GM23248 (cell line): ENCODE results near the gene RUFY3. TPM values are rescaled to one million over a fixed set of nuclear protein-coding genes. Genes with fewer than 3 reads are reported as not detected.
A peak's percentile ranks its signal among the peaks of the same experiment; 100 is the strongest.
"Not testable (repeated sequence)": the region's sequence is repeated elsewhere in the genome, so short reads cannot be mapped to it uniquely, and the experiment has no call there.

Source experiments
- DNase-seq: peaks from one replicate; pipeline ENCODE4 v3.0.0-alpha.2; 2015
- H2AFZ ChIP-seq: fragments of 200-600 bp; sonication (generic); 2 replicates; pipeline ENCODE4 v1.6.1; 2016; ENCODE audit warnings: antibody characterized with exemption
- H3F3A ChIP-seq: fragments of 200-600 bp; sonication (generic); 2 replicates; pipeline ENCODE4 v1.6.1; 2016; ENCODE audit warnings: mild to moderate bottlenecking, antibody characterized with exemption, mixed run types; ENCODE audit not compliant: insufficient read depth
- H3K27ac ChIP-seq: fragments of 200-600 bp; sonication (generic); 2 replicates; pipeline ENCODE4 v1.5.1; 2016; ENCODE audit warnings: mild to moderate bottlenecking
- H3K27me3 ChIP-seq: fragments of 200-600 bp; sonication (generic); replicated peaks from 2 replicates; pipeline ENCODE4 v1.6.1; 2016; ENCODE audit warnings: mild to moderate bottlenecking; ENCODE audit not compliant: insufficient read depth
- H3K36me3 ChIP-seq: fragments of 200-600 bp; sonication (generic); 2 replicates; pipeline ENCODE4 v1.6.1; 2016; ENCODE audit warnings: low read depth, mild to moderate bottlenecking
- H3K4me1 ChIP-seq: fragments of 200-600 bp; sonication (generic); 2 replicates; pipeline ENCODE4 v1.6.1; 2016; ENCODE audit warnings: mild to moderate bottlenecking; ENCODE audit not compliant: insufficient read depth
- H3K4me2 ChIP-seq: fragments of 200-600 bp; sonication (generic); one replicate; pipeline ENCODE4 v1.6.1; 2016; ENCODE audit warnings: mild to moderate bottlenecking; ENCODE audit not compliant: unreplicated experiment
- H3K4me3 ChIP-seq: fragments of 200-600 bp; sonication (generic); 2 replicates; pipeline ENCODE4 v1.5.1; 2016; ENCODE audit warnings: mild to moderate bottlenecking
- H3K79me2 ChIP-seq: fragments of 200-600 bp; sonication (generic); 2 replicates; pipeline ENCODE4 v1.6.1; 2016; ENCODE audit warnings: mild to moderate bottlenecking; ENCODE audit not compliant: insufficient read depth
- H3K9ac ChIP-seq: fragments of 200-600 bp; sonication (generic); 2 replicates; pipeline ENCODE4 v1.6.1; 2016; ENCODE audit warnings: mild to moderate bottlenecking
- H3K9me2 ChIP-seq: fragments of 200-600 bp; sonication (generic); 2 replicates; pipeline ENCODE4 v1.6.1; 2016; ENCODE audit warnings: mixed run types, mild to moderate bottlenecking, moderate library complexity; ENCODE audit not compliant: insufficient read depth
- H3K9me3 ChIP-seq: fragments of 200-600 bp; sonication (generic); one replicate; pipeline ENCODE4 v1.6.1; 2017; ENCODE audit warnings: low read depth
- H4K20me1 ChIP-seq: fragments of 200-600 bp; sonication (generic); 2 replicates; pipeline ENCODE4 v1.6.0; 2016; ENCODE audit not compliant: insufficient read depth
- EZH2 ChIP-seq: fragments of 200-600 bp; sonication (generic); IDR thresholded peaks from 2 replicates; pipeline ENCODE4 v1.6.1; 2018; ENCODE audit warnings: antibody characterized with exemption, mild to moderate bottlenecking; ENCODE audit not compliant: insufficient read depth, poor library complexity, severe bottlenecking
- EZH2phosphoT487 ChIP-seq: fragments of 200-600 bp; sonication (generic); IDR thresholded peaks from 2 replicates; pipeline ENCODE4 v1.6.1; 2018; ENCODE audit warnings: antibody characterized with exemption, moderate library complexity, mild to moderate bottlenecking, low read depth; ENCODE audit not compliant: insufficient read depth
- WGBS, 2 experiments: methylation state at CpG; one replicate each; pipeline ENCODE4 v1.1.6; 2015 to 2017; ENCODE audit warnings: low lambda C conversion rate in 2 of 2, low coverage in 1 of 2; ENCODE audit errors: missing lambda C conversion rate in 2 of 2; 5-methylcytosine and 5-hydroxymethylcytosine counted together
- in situ Hi-C: fragments of 300-500 bp; cut with MboI; formaldehyde crosslinking; loops from 2 replicates; pipeline ENCODE4 v1.15.0; 2020
- polyA plus RNA-seq: library from polyadenylated mRNA; unstranded; fragments of >200 nt; fragmentation: Nextera tagmentation; extraction: Ambion mirVana; gene quantifications from 2 replicates; pipeline ENCODE4 v1.2.1, GENCODE V29; 2016
- total RNA-seq: library from RNA; depleted of rRNA; stranded (reverse); fragments of >200 nt; shearing (Covaris generic); gene quantifications from 2 replicates; pipeline ENCODE4 v1.2.3, GENCODE V29; 2014

Gene RUFY3
- total and polyA plus RNA-seq, 2 experiments from 2014 or later = 13.5 to 24.0 TPM

GRCh38 chr4:70768301-70768948 is 46.7 kb downstream of the RUFY3 start:
- no peak overlapping the region for H3K4me3 ChIP-seq
- H3K27ac ChIP-seq = 0 out of 2 replicates have a peak overlapping the region, but pooled peaks have one; percentile 29
- H2AFZ ChIP-seq = no peak overlapping the region
- no peaks in the 10 kb centered on the region for H4K20me1 ChIP-seq
- TF ChIP-seq EZH2 = no peak
- TF ChIP-seq EZH2phosphoT487 = no peak
- peak overlapping the region; percentile 21 for H3K4me2 ChIP-seq
- 0 out of 2 replicates have a peak, but pooled peaks cover 10% of the 10 kb centered on the region for H3F3A ChIP-seq
- H3K79me2 ChIP-seq = peaks cover 7% of the 10 kb centered on the region
- in situ Hi-C loops = no loop called here
- no peak overlapping the region for H3K9ac ChIP-seq
- WGBS, 2 experiments = 76 to 83% methylated on average over 3 of the region's 3 CpGs
- H3K4me1 ChIP-seq = peaks cover 12% of the 10 kb centered on the region
- H3K9me3 ChIP-seq = no peaks in the 10 kb centered on the region
- no peaks in the 10 kb centered on the region for H3K9me2 ChIP-seq
- peaks cover 51% of the 10 kb centered on the region for H3K36me3 ChIP-seq
- H3K27me3 ChIP-seq = no peaks in the 10 kb centered on the region
- peak; percentile 28 for DNase-seq

GRCh38 chr4:70769396-70769795 is 47.6 kb downstream of the RUFY3 start:
- in situ Hi-C loops = not testable (repeated sequence)
- WGBS, 2 experiments = 97 to 100% methylated on average over 1 of the region's 1 CpG

GRCh38 chr4:70772929-70773555 is 51.3 kb downstream of the RUFY3 start:
- WGBS, 2 experiments = 85 to 89% methylated on average over 6 of the region's 6 CpGs
- no peak overlapping the region for H3K4me2 ChIP-seq
- H2AFZ ChIP-seq = no peak overlapping the region
- in situ Hi-C loops = no loop called here
- H3K27ac ChIP-seq = no peak overlapping the region
- peaks cover 10% of the 10 kb centered on the region for H3K4me1 ChIP-seq
- H3K79me2 ChIP-seq = no peaks in the 10 kb centered on the region
- H3K9ac ChIP-seq = no peak overlapping the region
- no peaks in the 10 kb centered on the region for H4K20me1 ChIP-seq
- H3K9me2 ChIP-seq = no peaks in the 10 kb centered on the region
- H3K9me3 ChIP-seq = no peaks in the 10 kb centered on the region
- peaks cover 48% of the 10 kb centered on the region for H3K36me3 ChIP-seq
- H3F3A ChIP-seq = 0 out of 2 replicates have a peak, but pooled peaks cover 9% of the 10 kb centered on the region
- H3K27me3 ChIP-seq = no peaks in the 10 kb centered on the region
- no peak for DNase-seq
- no peak overlapping the region for H3K4me3 ChIP-seq
- no peak for TF ChIP-seq EZH2phosphoT487
- no peak for TF ChIP-seq EZH2

More at GRCh38 chr4:70769396-70769795, 47.6 kb downstream of the RUFY3 start:
- H2AFZ ChIP-seq, H3F3A ChIP-seq, H3K9me2 ChIP-seq, DNase-seq, H3K27ac ChIP-seq, H3K9me3 ChIP-seq, H4K20me1 ChIP-seq, H3K27me3 ChIP-seq, H3K79me2 ChIP-seq, H3K9ac ChIP-seq, H3K4me2 ChIP-seq, H3K4me3 ChIP-seq: not testable (repeated sequence)
- H3K4me1 ChIP-seq = peaks cover 12% of the 10 kb centered on the region
- peaks cover 49% of the 10 kb centered on the region for H3K36me3 ChIP-seq

- no peaks in the 10 kb centered on the region for H3K9me3 ChIP-seq
- no peaks in the 10 kb centered on the region for H3K79me2 ChIP-seq
- TF ChIP-seq EZH2phosphoT487 (no peak), EZH2 (no peak)
- H3K27ac ChIP-seq = no peak overlapping the region
- H3K36me3 ChIP-seq = peaks cover 29% of the 10 kb centered on the region
- H3K9me2 ChIP-seq = no peaks in the 10 kb centered on the region
- DNase-seq = no peak
- H3F3A ChIP-seq = no peaks in the 10 kb centered on the region
- H4K20me1 ChIP-seq = no peaks in the 10 kb centered on the region
- no peak overlapping the region for H2AFZ ChIP-seq
- WGBS, 2 experiments = 86 to 90% methylated on average over 5 of the region's 5 CpGs
- H3K27me3 ChIP-seq = no peaks in the 10 kb centered on the region
- no peak overlapping the region for H3K9ac ChIP-seq
- no peaks in the 10 kb centered on the region for H3K4me1 ChIP-seq
- in situ Hi-C loops = no loop called here
- no peak overlapping the region for H3K4me2 ChIP-seq
- no peak overlapping the region for H3K4me3 ChIP-seq
Observed at GRCh38 chr4:70778888-70779422, 57.2 kb downstream of the RUFY3 start.
